GM18526 (cell line): ENCODE results near the gene GPR156.

Experiments
- POLR2A ChIP-seq: IDR thresholded peaks from 3 replicates; pipeline ENCODE4 v1.6.1; 2011; ENCODE audit not compliant: insufficient read length; ENCODE audit errors: extremely low read depth

The GPR156 gene

GRCh38 chr3:120284747-120285507, at the start of gene GPR156:
Gene GPR156, minus strand, starts transcription at chr3:120285222. Its CDS starts 41,124 bp downstream, at chr3:120244098.
- no peak for TF ChIP-seq POLR2A

- TF ChIP-seq POLR2A: no peak
Observed at GRCh38 chr3:120332646-120333045, 47.6 kb upstream of the GPR156 start.

- TF ChIP-seq POLR2A: no peak
Observed at GRCh38 chr3:120331076-120331475, 46.1 kb upstream of the GPR156 start.

- no peak for TF ChIP-seq POLR2A
Observed at GRCh38 chr3:120326784-120327183, 41.8 kb upstream of the GPR156 start.

GRCh38 chr3:120324190-120324589, 39.2 kb upstream of the GPR156 start:
- TF ChIP-seq POLR2A: no peak

- no peak for TF ChIP-seq POLR2A
Observed at GRCh38 chr3:120311863-120312794, 27.1 kb upstream of the GPR156 start.

GRCh38 chr3:120306519-120307455, 21.8 kb upstream of the GPR156 start:
- no peak for TF ChIP-seq POLR2A

GRCh38 chr3:120304616-120305015, 19.6 kb upstream of the GPR156 start:
- TF ChIP-seq POLR2A: no peak

GRCh38 chr3:120302361-120302760, 17.3 kb upstream of the GPR156 start:
- TF ChIP-seq POLR2A: no peak

GRCh38 chr3:120300971-120301370, 15.9 kb upstream of the GPR156 start:
- no peak for TF ChIP-seq POLR2A

GRCh38 chr3:120299403-120299802, 14.4 kb upstream of the GPR156 start:
- no peak for TF ChIP-seq POLR2A

GRCh38 chr3:120298996-120299395, 14.0 kb upstream of the GPR156 start:
- no peak for TF ChIP-seq POLR2A

- no peak for TF ChIP-seq POLR2A
Observed at GRCh38 chr3:120289636-120290035, 4.6 kb upstream of the GPR156 start.

- TF ChIP-seq POLR2A: no peak
Observed at GRCh38 chr3:120286465-120286864, 1.4 kb upstream of the GPR156 start.

- TF ChIP-seq POLR2A: no peak
Observed at GRCh38 chr3:120285508-120285841, 453 bp upstream of the GPR156 start.
